ENCODE results near the gene CACNA2D1.

Gene CACNA2D1

DNA sequence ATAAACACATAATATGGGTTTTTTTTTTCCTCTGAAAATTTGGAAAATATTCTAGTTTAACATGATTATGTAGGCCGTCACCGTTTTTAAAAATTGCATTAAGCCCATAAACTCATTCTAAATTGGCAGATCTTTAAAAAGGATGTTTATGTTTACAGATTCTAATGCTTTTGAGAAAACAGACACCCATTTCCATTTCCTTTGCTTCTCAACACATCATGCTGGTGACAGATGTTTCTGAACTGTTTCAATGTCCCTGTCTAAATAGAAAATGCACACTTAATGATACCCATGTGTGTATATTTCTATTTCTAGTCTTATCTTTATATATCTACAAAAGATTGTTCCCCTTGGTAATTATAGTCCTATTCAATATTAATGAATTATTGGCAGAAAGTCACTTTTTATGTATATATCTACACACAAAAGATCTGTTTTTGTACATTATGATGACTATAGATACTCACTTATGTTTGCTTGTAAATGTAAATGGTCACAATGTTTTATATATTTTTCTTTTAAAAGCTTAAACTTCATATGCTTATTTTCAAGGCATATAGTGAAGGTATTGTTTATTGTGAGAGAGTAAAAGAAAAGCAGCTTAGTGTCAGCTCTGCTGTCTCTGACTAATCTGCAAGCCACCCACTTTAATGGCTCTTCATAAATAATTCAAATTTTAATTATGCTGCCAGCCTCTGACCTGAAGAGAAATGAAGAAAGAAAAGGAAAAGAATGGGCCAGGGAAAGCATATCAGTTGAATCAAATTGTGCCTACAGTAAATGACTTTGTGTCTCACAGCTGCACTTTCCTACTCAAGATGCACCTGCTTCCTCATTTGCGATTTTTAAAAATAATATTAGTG lies 179.4 kb downstream of the CACNA2D1 start:
- TF ChIP-seq, protein P1, sequence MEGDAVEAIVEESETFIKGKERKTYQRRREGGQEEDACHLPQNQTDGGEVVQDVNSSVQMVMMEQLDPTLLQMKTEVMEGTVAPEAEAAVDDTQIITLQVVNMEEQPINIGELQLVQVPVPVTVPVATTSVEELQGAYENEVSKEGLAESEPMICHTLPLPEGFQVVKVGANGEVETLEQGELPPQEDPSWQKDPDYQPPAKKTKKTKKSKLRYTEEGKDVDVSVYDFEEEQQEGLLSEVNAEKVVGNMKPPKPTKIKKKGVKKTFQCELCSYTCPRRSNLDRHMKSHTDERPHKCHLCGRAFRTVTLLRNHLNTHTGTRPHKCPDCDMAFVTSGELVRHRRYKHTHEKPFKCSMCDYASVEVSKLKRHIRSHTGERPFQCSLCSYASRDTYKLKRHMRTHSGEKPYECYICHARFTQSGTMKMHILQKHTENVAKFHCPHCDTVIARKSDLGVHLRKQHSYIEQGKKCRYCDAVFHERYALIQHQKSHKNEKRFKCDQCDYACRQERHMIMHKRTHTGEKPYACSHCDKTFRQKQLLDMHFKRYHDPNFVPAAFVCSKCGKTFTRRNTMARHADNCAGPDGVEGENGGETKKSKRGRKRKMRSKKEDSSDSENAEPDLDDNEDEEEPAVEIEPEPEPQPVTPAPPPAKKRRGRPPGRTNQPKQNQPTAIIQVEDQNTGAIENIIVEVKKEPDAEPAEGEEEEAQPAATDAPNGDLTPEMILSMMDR (IDR thresholded peaks at IDR 0.05; ENCODE audit: low read depth, low read length), result no peak
- in situ Hi-C loops (cut with HindIII; ENCODE audit: low sequenced_read_pairs), result no loop called here
- DNase-seq (ENCODE audit: low read depth, low spot score), result no peak
- H3K4me3 ChIP-seq (ENCODE audit: low read depth, low read length), result no peak overlapping the region

DNA sequence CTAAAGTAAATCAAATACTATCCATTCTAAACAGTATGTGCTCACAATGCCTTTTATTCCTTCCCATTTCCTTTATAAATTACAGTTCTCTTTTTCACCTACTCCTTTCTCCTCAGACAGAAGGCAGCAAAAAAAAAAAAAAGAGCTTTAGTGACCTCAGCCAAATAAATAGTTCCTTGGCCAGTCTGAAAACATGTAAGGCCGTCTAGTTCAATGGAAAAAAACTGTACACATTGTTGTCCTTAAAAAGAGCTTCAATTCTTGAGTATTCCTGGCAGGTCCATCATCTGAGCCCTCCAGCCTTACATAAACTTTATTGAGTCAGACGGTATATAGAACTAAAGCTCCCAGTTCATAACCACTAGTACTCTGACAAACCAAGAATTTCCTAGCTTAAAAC lies 185.4 kb downstream of the CACNA2D1 start:
- no peak for DNase-seq (ENCODE audit: low read depth, low spot score)
- TF ChIP-seq, protein P1 (IDR thresholded peaks at IDR 0.05; ENCODE audit: low read depth, low read length), result no peak
- in situ Hi-C loops (cut with HindIII; ENCODE audit: low sequenced_read_pairs), result no loop called here
- H3K4me3 ChIP-seq (ENCODE audit: low read depth, low read length), result no peak overlapping the region

DNA sequence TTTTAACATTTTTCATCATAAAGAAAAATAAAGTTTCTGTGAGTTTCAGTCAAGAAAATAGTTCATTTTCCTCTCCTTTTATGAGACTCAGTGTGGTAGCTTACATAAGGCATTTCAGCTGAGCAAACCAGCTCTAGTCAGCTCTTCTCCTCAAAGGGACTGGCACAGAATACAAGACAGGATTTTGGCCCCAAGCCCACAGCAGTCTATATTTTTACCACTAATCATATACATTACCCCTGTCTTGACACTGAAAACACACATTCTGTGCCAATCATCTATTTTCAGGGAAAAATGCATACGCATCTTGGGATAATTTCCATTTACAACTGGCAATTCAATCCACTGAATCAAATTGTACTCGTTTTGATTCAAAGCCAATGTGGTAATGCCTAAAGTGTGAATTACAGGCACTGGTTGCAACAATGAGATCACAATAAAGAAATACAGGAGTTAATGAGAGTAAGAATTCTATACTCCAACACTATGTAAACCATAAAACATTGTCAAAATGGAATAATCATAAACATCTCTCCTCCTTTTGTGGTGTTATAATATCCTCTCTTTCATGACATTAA lies 186.4 kb downstream of the CACNA2D1 start:
- no peak for DNase-seq (ENCODE audit: low read depth, low spot score)
- no peak overlapping the region for H3K4me3 ChIP-seq (ENCODE audit: low read depth, low read length)
- TF ChIP-seq, protein P1 (IDR thresholded peaks at IDR 0.05; ENCODE audit: low read depth, low read length), result no peak
- in situ Hi-C loops (cut with HindIII; ENCODE audit: low sequenced_read_pairs), result no loop called here

DNA sequence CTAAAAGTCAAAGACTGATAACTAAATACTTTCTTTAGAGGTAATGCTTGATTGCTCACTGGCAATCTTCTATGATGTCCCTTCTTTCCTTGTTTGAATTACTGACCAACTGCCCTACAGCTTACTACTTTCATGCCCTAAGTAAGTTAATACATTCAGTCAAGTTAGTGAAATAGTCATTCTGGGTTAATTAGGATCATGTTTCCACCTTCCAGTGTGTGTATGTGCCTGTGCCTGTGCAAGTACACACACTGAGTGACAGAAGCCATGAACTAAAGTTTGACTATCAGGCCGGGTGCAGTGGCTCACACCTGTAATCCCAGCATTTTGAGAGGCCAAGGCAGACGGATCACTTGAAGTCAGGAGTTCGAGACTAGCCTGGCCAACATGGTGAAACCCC lies 187.9 kb downstream of the CACNA2D1 start:
- TF ChIP-seq, protein P1 (IDR thresholded peaks at IDR 0.05; ENCODE audit: low read depth, low read length), result no peak
- in situ Hi-C loops (cut with HindIII; ENCODE audit: low sequenced_read_pairs), result no loop called here
- DNase-seq (ENCODE audit: low read depth, low spot score), result no peak

DNA sequence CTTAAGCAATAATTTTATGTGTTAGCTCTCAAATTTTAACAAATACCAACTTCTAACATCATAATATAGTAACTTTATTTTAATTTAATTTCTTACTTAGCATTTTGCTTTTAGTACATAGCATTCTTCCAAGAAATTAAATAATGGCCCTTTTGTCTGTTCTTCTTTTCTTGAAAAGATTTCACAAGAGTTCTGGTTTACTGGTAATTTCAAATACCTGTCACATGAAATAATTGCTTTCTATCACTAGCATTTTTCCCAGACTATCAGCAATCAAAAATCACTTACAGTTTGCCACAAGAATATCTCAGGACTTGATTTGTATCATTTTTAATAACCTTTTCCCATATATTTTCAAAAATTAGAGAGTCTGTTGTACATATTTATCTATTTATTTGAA lies 193.0 kb downstream of the CACNA2D1 start:
- DNase-seq (ENCODE audit: low read depth, low spot score), result no peak
- TF ChIP-seq, protein P1 (IDR thresholded peaks at IDR 0.05; ENCODE audit: low read depth, low read length), result no peak
- H3K4me3 ChIP-seq (ENCODE audit: low read depth, low read length), result no peak overlapping the region
- in situ Hi-C loops (cut with HindIII; ENCODE audit: low sequenced_read_pairs), result no loop called here

More for the DNA sequence above, 187.9 kb downstream of the CACNA2D1 start:
- H3K4me3 ChIP-seq (ENCODE audit: low read depth, low read length), result no peak overlapping the region

DNA sequence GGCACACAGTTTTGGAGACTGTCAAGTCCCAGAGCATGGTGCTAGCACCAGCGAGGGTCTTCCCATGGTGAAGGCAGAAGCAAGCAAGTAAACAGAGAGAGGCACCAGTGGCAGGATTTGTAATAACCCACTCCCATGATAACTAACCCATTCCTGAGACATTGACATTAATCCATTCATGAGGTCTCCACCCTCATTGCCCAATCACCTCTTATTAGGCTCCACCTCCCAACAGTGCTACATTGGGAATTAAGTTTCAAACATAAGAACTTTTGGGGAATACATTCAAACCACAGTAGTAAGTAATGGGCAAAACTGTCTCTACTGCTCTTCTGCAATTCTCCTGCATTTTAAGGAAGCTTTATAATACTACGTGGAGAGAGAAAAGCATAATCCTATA lies 193.6 kb downstream of the CACNA2D1 start:
- in situ Hi-C loops (cut with HindIII; ENCODE audit: low sequenced_read_pairs), result no loop called here
- TF ChIP-seq, protein P1 (IDR thresholded peaks at IDR 0.05; ENCODE audit: low read depth, low read length), result no peak

More for the DNA sequence above, 193.6 kb downstream of the CACNA2D1 start:
- no peak overlapping the region for H3K4me3 ChIP-seq (ENCODE audit: low read depth, low read length)
- DNase-seq (ENCODE audit: low read depth, low spot score), result no peak

Data from astrocyte of the spinal cord (primary cell).